OCI-LY3 (cell line): ENCODE measurements around the gene RHBG.

Source experiments
- CTCF ChIP-seq: fragments of 200-600, 300-600 bp; sonication (generic); IDR thresholded peaks from 2 replicates; pipeline ENCODE4 v1.5.1; 2014; ENCODE audit warnings: antibody characterized with exemption, low read length, low read depth
- EZH2phosphoT487 ChIP-seq: fragments of 200-600 bp; shearing (Covaris generic); IDR thresholded peaks from 2 replicates; pipeline ENCODE4 v1.6.1; 2018; ENCODE audit warnings: antibody characterized with exemption, mixed run types, low read depth

GRCh38 chr1:156409439-156409838 lies 40.4 kb downstream of the RHBG start:
- TF ChIP-seq CTCF: no peak
- TF ChIP-seq EZH2phosphoT487: no peak
